GM12878 (cell line): ENCODE data around the gene ARL3. TPM values are rescaled to one million over a fixed set of nuclear protein-coding genes. Genes with fewer than 3 reads are reported as not detected.
A peak's percentile ranks its signal among the peaks of the same experiment; 100 is the strongest.

Experiments
- BHLHE40 ChIP-seq, 2 experiments: fragments of 450-650 bp in 1 of 2; IDR thresholded peaks; 2 replicates each; pipeline ENCODE4 v1.6.1; 2011 to 2017; ENCODE audit warnings: low read depth in 2 of 2, borderline replicate concordance in 1 of 2, improper control_type of control experiment in 1 of 2, low read length in 1 of 2, mild to moderate bottlenecking in 1 of 2
- BMI1 ChIP-seq: fragments of 450-650 bp; IDR thresholded peaks from 2 replicates; pipeline ENCODE4 v1.6.1; 2016; ENCODE audit warnings: mild to moderate bottlenecking, moderate library complexity, borderline replicate concordance
- BRCA1 ChIP-seq: IDR thresholded peaks from 2 replicates; pipeline ENCODE4 v1.6.1; 2011; ENCODE audit warnings: low read depth, low read length, improper control_type of control experiment
- CBFB ChIP-seq: IDR thresholded peaks from 2 replicates; pipeline ENCODE4 v1.6.1; 2016; ENCODE audit warnings: antibody characterized with exemption, low read depth
- E2F4 ChIP-seq: IDR thresholded peaks from 2 replicates; pipeline ENCODE4 v1.6.1; 2012; ENCODE audit warnings: low read depth, low read length, improper control_type of control experiment
- HSF1 ChIP-seq: fragments of 150-350 bp; IDR thresholded peaks from 2 replicates; pipeline ENCODE4 v1.6.1; 2014; ENCODE audit warnings: mild to moderate bottlenecking, low read depth, low read length
- MTA2 ChIP-seq: fragments of 450-650 bp; IDR thresholded peaks from 2 replicates; pipeline ENCODE4 v1.6.1; 2016; ENCODE audit warnings: low read depth, mild to moderate bottlenecking, moderate library complexity
- PBX3 ChIP-seq: IDR thresholded peaks from 2 replicates; pipeline ENCODE4 v1.6.1; 2011; ENCODE audit warnings: mild to moderate bottlenecking, low read depth, low read length, moderate library complexity; ENCODE audit not compliant: insufficient replicate concordance
- POLR2AphosphoS2 ChIP-seq: IDR thresholded peaks from 2 replicates; pipeline ENCODE4 v1.6.1; 2011; ENCODE audit warnings: low read depth, mild to moderate bottlenecking, low read length, improper control_type of control experiment, moderate library complexity
- POLR2AphosphoS5 ChIP-seq: IDR thresholded peaks from 2 replicates; pipeline ENCODE4 v1.6.1; 2011; ENCODE audit warnings: mild to moderate bottlenecking, low read length, inconsistent platforms
- POU2F2 ChIP-seq: IDR thresholded peaks from 3 replicates; pipeline ENCODE4 v1.6.1; 2011; ENCODE audit warnings: low read depth, mild to moderate bottlenecking, low read length, borderline replicate concordance
- PRDM15 ChIP-seq: fragments of 450-650 bp; formaldehyde crosslinking; IDR thresholded peaks from 2 replicates; pipeline ENCODE4 v1.4.0; 2020; ENCODE audit warnings: mild to moderate bottlenecking, moderate library complexity
- SIN3A ChIP-seq: IDR thresholded peaks from 2 replicates; pipeline ENCODE4 v1.6.1; 2012; ENCODE audit warnings: low read depth, low read length, improper control_type of control experiment
- SUZ12 ChIP-seq: fragments of 200-600 bp; sonication (generic); IDR thresholded peaks from one replicate; pipeline ENCODE4 v1.6.1; 2018; ENCODE audit warnings: antibody characterized with exemption, mild to moderate bottlenecking; ENCODE audit not compliant: unreplicated experiment
- USF2 ChIP-seq: IDR thresholded peaks from 2 replicates; pipeline ENCODE4 v1.6.1; 2011; ENCODE audit warnings: low read depth, low read length, improper control_type of control experiment, borderline replicate concordance
- ZBTB33 ChIP-seq: fragments of 450-650 bp; IDR thresholded peaks from 2 replicates; pipeline ENCODE4 v1.6.1; 2017; ENCODE audit warnings: mild to moderate bottlenecking
- ZNF274 ChIP-seq: IDR thresholded peaks from one replicate; pipeline ENCODE4 v1.8.0; 2011; ENCODE audit not compliant: insufficient read length, insufficient read depth
- ZNF384 ChIP-seq: IDR thresholded peaks from 2 replicates; pipeline ENCODE4 v1.6.1; 2012; ENCODE audit warnings: low read depth, mild to moderate bottlenecking, low read length, improper control_type of control experiment, borderline replicate concordance
- polyA plus RNA-seq, 11 experiments: library from polyadenylated mRNA; depleted of rRNA in 4 of 11; unstranded in 6 of 11; stranded (reverse) in 5 of 11; fragments of >200 nt; fragmentation: Nextera tagmentation in 4 of 11; fragmentation: Illumina TruSeq in 1 of 11; extraction: Ambion mirVana in 4 of 11; extraction: Trizol in 1 of 11; gene quantifications; 1 replicate in 1 of 11; 2 replicates in 10 of 11; pipeline versions ENCODE4 v1.2.1 to v1.2.3, GENCODE V29; 2011 to 2016; ENCODE audit warnings: inconsistent platforms in 2 of 11, missing spikeins in 2 of 11, low read depth in 1 of 11
- total RNA-seq, 4 experiments: library from RNA; depleted of rRNA in 3 of 4; stranded (reverse); fragments of >200 nt in 3 of 4; fragmentation: Illumina TruSeq in 1 of 4; extraction: Trizol in 1 of 4; gene quantifications; 2 replicates each; pipeline versions ENCODE4 v1.2.1 to v1.2.3, GENCODE V29; 2013 to 2021

ARL3 gene
- total and polyA plus RNA-seq, 10 of the 15 experiments (the other 5 are each of a cell fraction or from before 2014, with no cell fraction given), result 4.9 to 26.1 (median 11.0) TPM

GRCh38 chr10:102743588-102744373 lies 29.6 kb upstream of the ARL3 start, which contains the start of gene WBP1L (continued):
- TF ChIP-seq ZNF274 (no peak), POU2F2 (0 out of 3 replicates have a peak, but pooled peaks have one; percentile 24), BRCA1 (no peak), ZBTB33 (no peak), CBFB (peak; percentile 70; the same call in 1 of the 2 replicates), BHLHE40 (IDR thresholded peaks at IDR 0.05; ENCODE audit: borderline replicate concordance in 1 of 2, low read depth in 2 of 2, low read length in 1 of 2) (peak; percentile 31 to 55; a peak in 1 of 4 replicates), BMI1 (no peak), PRDM15 (CRISPR knock-in tag) (no peak; the same call in 1 of the 2 replicates), POLR2AphosphoS5 (peak; percentile 67), USF2 (no peak), ZNF384 (no peak), SIN3A (no peak; the same call in 1 of the 2 replicates), HSF1 (no peak), POLR2AphosphoS2 (peak; percentile 88), SUZ12 (no peak), E2F4 (no peak), MTA2 (peak; percentile 45; the same call in 1 of the 2 replicates), PBX3 (peak; percentile 97)
